Omental fat pad (tissue), 4 donors: ENCODE results near the gene SLC6A11. TPM values are rescaled to one million over a fixed set of nuclear protein-coding genes. Genes with fewer than 3 reads are reported as not detected.

Experiments used
- ATAC-seq: fragments of 150-250 bp; one replicate; pipeline ENCODE4 v1.9.1; 2016; ENCODE audit warnings: mild to moderate bottlenecking, moderate library complexity; ENCODE audit not compliant: low FRiP score
- DNase-seq: peaks from one replicate; pipeline ENCODE4 v3.0.0-alpha.2; 2019; ENCODE audit warnings: low spot score
- total RNA-seq, 4 donors: library from RNA; depleted of rRNA; stranded (reverse); fragments of >200 nt; gene quantifications; one replicate each; pipeline ENCODE4 v1.1.0, GENCODE V29; 2016
- TF ChIP-seq, protein P1 (sequence below), 3 donors: fragments of 450-650 bp; IDR thresholded peaks; one replicate each; pipeline ENCODE4 v1.5.1; 2016 to 2017; ENCODE audit warnings: antibody characterized with exemption in 3 of 3, mild to moderate bottlenecking in 3 of 3, moderate library complexity in 2 of 3

Gene SLC6A11
- total RNA-seq, 4 donors from 2014 or later: 0.09 TPM; not detected in 3

DNA sequence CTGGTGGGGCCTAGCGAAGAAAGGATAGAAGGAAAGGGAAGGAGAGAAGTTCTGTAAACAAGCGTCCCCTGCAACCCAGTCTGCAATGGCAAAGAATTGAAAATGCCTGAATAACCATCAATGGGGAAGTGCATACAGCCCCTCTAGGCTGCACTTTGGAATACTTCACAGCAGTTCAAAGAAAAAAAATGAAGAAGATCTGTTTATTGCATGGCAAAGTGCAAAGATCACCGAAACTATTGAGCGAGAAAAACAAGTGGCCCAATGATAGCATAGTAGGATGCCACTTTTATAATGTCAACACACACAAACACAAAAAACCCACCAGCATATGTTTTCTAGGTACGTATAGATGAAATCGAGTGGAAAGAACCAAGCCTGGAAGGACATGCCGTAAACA, 162.9 kb downstream of the SLC6A11 start:
- DNase-seq: no peak
- TF ChIP-seq, protein P1, sequence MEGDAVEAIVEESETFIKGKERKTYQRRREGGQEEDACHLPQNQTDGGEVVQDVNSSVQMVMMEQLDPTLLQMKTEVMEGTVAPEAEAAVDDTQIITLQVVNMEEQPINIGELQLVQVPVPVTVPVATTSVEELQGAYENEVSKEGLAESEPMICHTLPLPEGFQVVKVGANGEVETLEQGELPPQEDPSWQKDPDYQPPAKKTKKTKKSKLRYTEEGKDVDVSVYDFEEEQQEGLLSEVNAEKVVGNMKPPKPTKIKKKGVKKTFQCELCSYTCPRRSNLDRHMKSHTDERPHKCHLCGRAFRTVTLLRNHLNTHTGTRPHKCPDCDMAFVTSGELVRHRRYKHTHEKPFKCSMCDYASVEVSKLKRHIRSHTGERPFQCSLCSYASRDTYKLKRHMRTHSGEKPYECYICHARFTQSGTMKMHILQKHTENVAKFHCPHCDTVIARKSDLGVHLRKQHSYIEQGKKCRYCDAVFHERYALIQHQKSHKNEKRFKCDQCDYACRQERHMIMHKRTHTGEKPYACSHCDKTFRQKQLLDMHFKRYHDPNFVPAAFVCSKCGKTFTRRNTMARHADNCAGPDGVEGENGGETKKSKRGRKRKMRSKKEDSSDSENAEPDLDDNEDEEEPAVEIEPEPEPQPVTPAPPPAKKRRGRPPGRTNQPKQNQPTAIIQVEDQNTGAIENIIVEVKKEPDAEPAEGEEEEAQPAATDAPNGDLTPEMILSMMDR (IDR thresholded peaks at IDR 0.05): no peak
- ATAC-seq: no peak

DNA sequence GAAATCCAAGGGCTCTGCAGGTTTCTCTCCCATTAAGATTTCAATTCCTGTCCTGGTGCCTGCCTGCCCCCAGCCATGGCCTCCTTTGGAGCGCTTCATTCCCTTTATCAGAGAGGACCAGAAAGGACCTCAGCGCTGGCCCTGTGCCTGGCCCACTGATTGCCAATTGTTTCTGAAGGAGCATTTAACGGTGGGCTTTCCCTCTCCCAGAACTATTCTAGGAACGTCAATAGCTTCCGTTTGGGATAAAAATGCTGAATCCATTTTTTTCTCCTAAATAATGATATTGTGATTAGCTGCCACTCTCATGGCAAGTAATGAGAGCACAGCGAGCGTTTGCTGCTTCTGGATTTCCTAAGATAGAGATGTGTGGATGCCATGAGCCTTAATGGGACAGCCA, 164.3 kb downstream of the SLC6A11 start:
- TF ChIP-seq, protein P1 (IDR thresholded peaks at IDR 0.05): no peak
- DNase-seq (no peak), ATAC-seq (no peak)

DNA sequence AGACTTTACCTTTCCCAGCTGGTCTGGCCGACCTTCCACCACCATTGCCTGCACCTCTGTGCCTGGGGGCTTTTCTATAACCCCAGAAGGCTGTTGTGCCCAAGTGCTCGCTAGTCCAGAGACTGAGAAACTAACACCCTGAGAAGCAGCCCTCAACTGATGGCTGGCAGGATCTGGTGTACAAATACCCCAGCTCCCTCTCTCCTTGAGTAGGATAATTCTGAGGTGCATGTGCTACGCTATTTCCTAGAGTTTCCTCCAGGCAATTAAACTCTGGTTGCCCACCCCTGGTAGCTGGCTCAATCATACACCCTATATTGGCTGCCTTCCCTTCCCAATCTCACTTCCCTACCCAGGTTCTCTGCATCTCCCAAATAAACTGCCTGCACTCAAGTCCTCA, 165.0 kb downstream of the SLC6A11 start:
- no peak for DNase-seq
- ATAC-seq: no peak
- TF ChIP-seq, protein P1 (IDR thresholded peaks at IDR 0.05): no peak

DNA sequence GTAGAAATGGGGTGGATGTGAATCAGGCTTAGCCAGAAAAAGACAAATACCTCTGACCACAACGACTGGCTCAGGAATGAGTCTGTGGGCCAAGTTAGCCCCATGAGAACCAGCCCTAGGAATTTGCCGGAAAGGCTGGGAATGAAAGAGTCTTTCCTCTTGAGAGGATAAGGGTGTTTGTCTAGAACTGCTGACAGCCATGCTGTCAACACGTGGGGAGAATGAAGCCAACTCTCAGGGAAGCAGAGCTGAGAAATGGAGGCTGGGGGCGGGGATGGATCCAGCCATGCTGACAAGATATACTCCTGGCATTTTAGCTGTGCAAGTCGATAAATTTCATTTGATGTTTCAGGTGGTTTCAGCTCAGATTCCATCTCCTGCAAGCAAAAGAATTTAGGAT, 165.9 kb downstream of the SLC6A11 start:
- DNase-seq (no peak), ATAC-seq (no peak)
- TF ChIP-seq, protein P1 (IDR thresholded peaks at IDR 0.05): no peak

DNA sequence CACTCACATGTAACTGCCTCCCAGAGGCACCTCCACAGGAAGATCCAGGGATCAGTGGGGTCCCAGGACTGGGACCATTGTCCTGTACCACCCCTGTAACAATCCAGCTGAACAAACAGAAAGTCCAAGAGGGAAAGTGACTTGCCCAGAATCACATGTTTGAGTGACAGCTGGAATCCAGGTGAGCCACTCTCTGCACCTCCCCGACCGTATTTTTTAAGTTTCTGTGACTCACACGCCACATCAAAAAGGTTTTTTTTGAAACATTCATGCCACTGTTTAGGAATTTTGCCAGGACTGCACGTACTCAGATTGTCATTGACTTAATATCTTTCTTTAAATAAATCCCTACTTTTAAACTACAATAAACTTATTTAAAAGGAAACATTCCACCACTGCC, 166.8 kb downstream of the SLC6A11 start:
- TF ChIP-seq, protein P1 (IDR thresholded peaks at IDR 0.05): no peak
- DNase-seq: no peak
- ATAC-seq: no peak

DNA sequence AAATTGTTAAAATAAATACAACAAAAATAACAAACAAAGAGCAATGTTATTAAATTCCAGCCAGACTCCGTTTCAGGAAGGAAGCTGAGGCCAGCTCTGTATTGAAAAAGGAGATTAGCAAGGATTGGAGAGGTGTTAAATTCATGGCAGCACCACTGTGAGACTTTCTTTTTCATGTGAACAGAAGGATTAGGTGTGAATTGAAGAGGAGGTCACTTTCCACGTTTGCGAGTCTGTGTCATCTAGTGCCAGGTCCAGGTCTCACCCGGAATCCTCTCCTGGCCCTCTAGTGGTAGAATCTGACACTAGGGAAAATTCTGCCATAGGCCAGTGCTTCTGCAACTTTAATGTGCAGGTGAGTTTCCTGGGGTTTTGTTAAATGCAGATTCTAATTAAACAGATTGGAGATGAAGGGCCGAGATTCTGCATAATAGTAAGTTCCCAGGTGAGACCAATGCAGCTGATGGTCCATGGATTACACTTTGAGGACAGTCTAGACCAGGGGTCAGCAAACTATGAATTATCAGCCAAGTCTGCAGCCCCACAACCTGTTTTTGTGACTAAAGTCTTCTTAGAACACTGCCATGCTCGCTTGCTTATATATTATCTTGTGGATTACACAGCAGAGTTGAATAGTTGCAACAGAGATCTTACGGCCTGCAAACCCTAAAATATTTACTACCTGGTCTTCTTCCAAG, 167.3 kb downstream of the SLC6A11 start:
- ATAC-seq (no peak), DNase-seq (no peak)
- TF ChIP-seq, protein P1 (IDR thresholded peaks at IDR 0.05): no peak

DNA sequence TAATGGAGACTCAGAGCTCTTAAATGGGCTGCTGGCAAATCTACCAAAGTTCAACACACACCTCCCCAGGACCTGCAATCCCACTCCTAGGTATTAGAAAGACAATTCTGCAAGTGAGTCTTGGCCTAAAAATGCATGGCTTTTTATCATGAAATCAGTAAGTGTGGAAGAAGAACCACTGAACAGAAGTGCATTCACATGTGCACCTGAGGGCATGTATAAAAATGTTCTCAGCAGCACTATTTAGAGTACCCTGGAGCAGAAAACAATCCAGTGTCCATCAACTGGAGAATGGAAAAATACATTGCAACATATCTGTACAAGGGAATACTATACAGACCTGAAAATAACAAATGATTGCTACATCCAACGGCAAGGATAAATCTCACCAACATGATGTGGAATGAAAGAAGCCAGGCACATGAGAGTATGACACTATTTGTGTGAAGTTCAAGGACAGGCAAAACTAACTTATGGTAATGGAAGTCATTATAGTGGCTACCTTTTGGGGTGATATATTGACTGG, 168.4 kb downstream of the SLC6A11 start:
- ATAC-seq (no peak), DNase-seq (no peak)
- TF ChIP-seq, protein P1 (IDR thresholded peaks at IDR 0.05): no peak
